ENCODE results near the gene ZNHIT3. TPM values are rescaled to one million over a fixed set of nuclear protein-coding genes. Genes with fewer than 3 reads are reported as not detected.

Gene ZNHIT3
- total and polyA plus RNA-seq, 2 donors (not counting 1 experiment from before 2014, with no cell fraction given), result 29.1 to 44.5 TPM

DNA sequence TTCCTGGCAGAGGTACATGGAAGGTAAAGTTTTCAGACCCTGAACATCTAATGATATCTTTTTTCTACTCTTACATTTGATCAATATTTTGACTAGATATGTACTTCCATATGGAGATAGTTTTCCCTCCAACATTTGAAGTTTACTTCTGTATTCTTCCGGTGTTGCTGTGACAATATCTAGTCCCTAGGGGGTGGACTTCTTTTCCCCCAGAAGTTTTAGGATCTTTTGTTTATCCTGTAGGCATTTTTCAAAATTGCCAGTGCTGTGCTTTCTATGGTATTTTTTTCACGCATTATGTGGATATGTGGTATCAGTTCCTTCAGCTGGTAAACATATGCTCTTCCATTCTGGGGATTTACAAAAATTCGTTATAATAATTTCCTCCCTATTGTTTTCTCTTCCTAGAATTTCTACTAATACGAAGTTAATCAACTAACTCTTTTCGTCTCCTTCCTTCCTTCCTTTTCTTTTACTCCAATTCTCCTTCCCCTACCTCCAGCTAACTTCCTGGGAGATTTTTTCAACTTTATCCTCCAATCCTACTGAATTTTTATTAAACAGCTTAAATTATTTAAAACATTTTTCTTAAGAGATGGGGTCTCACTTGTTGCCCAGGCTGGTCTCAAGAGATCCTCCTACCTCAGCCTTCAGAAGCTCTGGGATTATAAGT is 26.1 kb upstream of the ZNHIT3 start:
- H3K9me3 ChIP-seq (ENCODE audit: control insufficient read depth, insufficient read depth, low read depth, low read length), result no peaks in the 10 kb centered on the region
- no peaks in the 10 kb centered on the region for H3K27me3 ChIP-seq (ENCODE audit: control insufficient read depth, insufficient read depth, low read length)
- no peaks in the 10 kb centered on the region for H3K79me2 ChIP-seq (ENCODE audit: control insufficient read depth, insufficient read depth, low read length)
- H3K4me2 ChIP-seq (ENCODE audit: extremely low read depth, insufficient read depth, low read length), result no peak overlapping the region
- no peak overlapping the region for H2AFZ ChIP-seq (ENCODE audit: low read length)
- no peak overlapping the region for H3K27ac ChIP-seq (ENCODE audit: insufficient read depth, low read length)
- no peak overlapping the region for H3K9ac ChIP-seq (ENCODE audit: insufficient read depth, low read length)
- H4K20me1 ChIP-seq (ENCODE audit: control insufficient read depth, extremely low read depth, insufficient read depth, low read length), result no peaks in the 10 kb centered on the region
- DNase-seq (ENCODE audit: low read depth in 2 of 2), result no peak
- no peaks in the 10 kb centered on the region for H3K36me3 ChIP-seq (ENCODE audit: control insufficient read depth, insufficient read depth, low read length)
- no peaks in the 10 kb centered on the region for H3K4me1 ChIP-seq (ENCODE audit: control insufficient read depth, extremely low read depth, insufficient read depth, low read length)
- H3K4me3 ChIP-seq (replicated peaks in 1 of 4; ENCODE audit: control extremely low read depth in 1 of 4, insufficient read depth in 1 of 4, low read depth in 3 of 4, low read length in 4 of 4), result no peak overlapping the region
- no peak for TF ChIP-seq EZH2 (IDR thresholded peaks at IDR 0.05; ENCODE audit: low read length, missing control alignments)
- TF ChIP-seq, protein P1, sequence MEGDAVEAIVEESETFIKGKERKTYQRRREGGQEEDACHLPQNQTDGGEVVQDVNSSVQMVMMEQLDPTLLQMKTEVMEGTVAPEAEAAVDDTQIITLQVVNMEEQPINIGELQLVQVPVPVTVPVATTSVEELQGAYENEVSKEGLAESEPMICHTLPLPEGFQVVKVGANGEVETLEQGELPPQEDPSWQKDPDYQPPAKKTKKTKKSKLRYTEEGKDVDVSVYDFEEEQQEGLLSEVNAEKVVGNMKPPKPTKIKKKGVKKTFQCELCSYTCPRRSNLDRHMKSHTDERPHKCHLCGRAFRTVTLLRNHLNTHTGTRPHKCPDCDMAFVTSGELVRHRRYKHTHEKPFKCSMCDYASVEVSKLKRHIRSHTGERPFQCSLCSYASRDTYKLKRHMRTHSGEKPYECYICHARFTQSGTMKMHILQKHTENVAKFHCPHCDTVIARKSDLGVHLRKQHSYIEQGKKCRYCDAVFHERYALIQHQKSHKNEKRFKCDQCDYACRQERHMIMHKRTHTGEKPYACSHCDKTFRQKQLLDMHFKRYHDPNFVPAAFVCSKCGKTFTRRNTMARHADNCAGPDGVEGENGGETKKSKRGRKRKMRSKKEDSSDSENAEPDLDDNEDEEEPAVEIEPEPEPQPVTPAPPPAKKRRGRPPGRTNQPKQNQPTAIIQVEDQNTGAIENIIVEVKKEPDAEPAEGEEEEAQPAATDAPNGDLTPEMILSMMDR (conservative IDR thresholded peaks at IDR 0.05 in 1 of 2, IDR thresholded peaks at IDR 0.05 in 1 of 2; ENCODE audit: low read depth in 1 of 2, low read length in 2 of 2), result no peak

DNA sequence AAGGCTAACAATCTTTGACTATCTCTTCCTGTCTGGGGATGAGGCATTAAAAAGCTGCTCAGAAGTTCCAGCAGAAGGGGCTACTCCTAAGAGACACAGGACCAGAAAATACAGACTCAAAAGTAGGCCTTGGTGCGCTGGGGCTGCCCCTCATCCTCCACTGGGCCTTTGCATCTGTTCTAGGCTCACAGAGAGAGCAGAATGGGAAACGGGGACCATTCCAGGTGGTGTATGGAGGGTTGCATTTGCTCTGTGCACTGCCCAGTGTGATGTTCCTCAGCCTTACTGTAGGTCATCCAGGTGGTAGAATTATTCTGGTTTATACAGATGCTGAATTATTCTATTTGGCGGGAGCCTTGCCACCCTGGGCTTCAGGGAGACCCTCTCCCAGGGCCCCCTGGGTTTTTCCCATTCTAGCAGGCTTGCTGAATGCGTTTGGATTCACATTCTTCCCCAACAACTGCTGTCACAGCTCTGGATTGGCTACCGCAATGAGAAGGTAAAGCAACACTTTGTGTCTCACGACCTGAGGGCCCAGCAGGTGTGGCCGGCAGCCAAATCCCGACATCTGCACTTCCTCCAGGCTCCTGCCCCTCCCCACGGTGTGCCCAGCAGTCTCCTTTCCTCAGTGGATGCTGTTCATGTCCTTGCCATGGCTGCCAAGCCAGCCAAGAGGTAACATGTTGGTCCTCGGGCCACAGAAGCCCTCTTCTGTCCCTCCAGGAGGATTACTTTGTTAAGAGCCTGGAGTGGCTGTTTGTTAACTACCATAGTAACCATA is 25.0 kb upstream of the ZNHIT3 start:
- TF ChIP-seq EZH2 (IDR thresholded peaks at IDR 0.05; ENCODE audit: low read length, missing control alignments), result no peak
- TF ChIP-seq, protein P1 (conservative IDR thresholded peaks at IDR 0.05 in 1 of 2, IDR thresholded peaks at IDR 0.05 in 1 of 2; ENCODE audit: low read depth in 1 of 2, low read length in 2 of 2), result no peak
- DNase-seq (ENCODE audit: low read depth in 2 of 2), result no peak
- no peaks in the 10 kb centered on the region for H3K9me3 ChIP-seq (ENCODE audit: control insufficient read depth, insufficient read depth, low read depth, low read length)
- no peaks in the 10 kb centered on the region for H3K27me3 ChIP-seq (ENCODE audit: control insufficient read depth, insufficient read depth, low read length)
- no peaks in the 10 kb centered on the region for H3K4me1 ChIP-seq (ENCODE audit: control insufficient read depth, extremely low read depth, insufficient read depth, low read length)
- no peak overlapping the region for H3K27ac ChIP-seq (ENCODE audit: insufficient read depth, low read length)
- H3K4me2 ChIP-seq (ENCODE audit: extremely low read depth, insufficient read depth, low read length), result no peak overlapping the region
- no peaks in the 10 kb centered on the region for H3K79me2 ChIP-seq (ENCODE audit: control insufficient read depth, insufficient read depth, low read length)
- no peak overlapping the region for H3K9ac ChIP-seq (ENCODE audit: insufficient read depth, low read length)
- no peaks in the 10 kb centered on the region for H3K36me3 ChIP-seq (ENCODE audit: control insufficient read depth, insufficient read depth, low read length)
- no peak overlapping the region for H2AFZ ChIP-seq (ENCODE audit: low read length)
- H4K20me1 ChIP-seq (ENCODE audit: control insufficient read depth, extremely low read depth, insufficient read depth, low read length), result no peaks in the 10 kb centered on the region
- no peak overlapping the region for H3K4me3 ChIP-seq (replicated peaks in 1 of 4; ENCODE audit: control extremely low read depth in 1 of 4, insufficient read depth in 1 of 4, low read depth in 3 of 4, low read length in 4 of 4)

GRCh38 chr17:36463916-36464764 is 22.3 kb upstream of the ZNHIT3 start:
- Histone ChIP-seq H3K4me1 (ENCODE audit: control insufficient read depth, extremely low read depth, insufficient read depth, low read length) (no peaks in the 10 kb centered on the region), H3K4me3 (replicated peaks in 1 of 4; ENCODE audit: control extremely low read depth in 1 of 4, insufficient read depth in 1 of 4, low read depth in 3 of 4, low read length in 4 of 4) (no peak overlapping the region), H3K9me3 (ENCODE audit: control insufficient read depth, insufficient read depth, low read depth, low read length) (no peaks in the 10 kb centered on the region), H3K36me3 (ENCODE audit: control insufficient read depth, insufficient read depth, low read length) (no peaks in the 10 kb centered on the region), H3K27me3 (ENCODE audit: control insufficient read depth, insufficient read depth, low read length) (no peaks in the 10 kb centered on the region), H3K4me2 (ENCODE audit: extremely low read depth, insufficient read depth, low read length) (no peak overlapping the region), H3K79me2 (ENCODE audit: control insufficient read depth, insufficient read depth, low read length) (no peaks in the 10 kb centered on the region), H3K27ac (ENCODE audit: insufficient read depth, low read length) (no peak overlapping the region), H2AFZ (ENCODE audit: low read length) (no peak overlapping the region), H4K20me1 (ENCODE audit: control insufficient read depth, extremely low read depth, insufficient read depth, low read length) (no peaks in the 10 kb centered on the region), H3K9ac (ENCODE audit: insufficient read depth, low read length) (no peak overlapping the region)
- no peak for TF ChIP-seq EZH2 (IDR thresholded peaks at IDR 0.05; ENCODE audit: low read length, missing control alignments)
- TF ChIP-seq, protein P1 (conservative IDR thresholded peaks at IDR 0.05 in 1 of 2, IDR thresholded peaks at IDR 0.05 in 1 of 2; ENCODE audit: low read depth in 1 of 2, low read length in 2 of 2), result peak in 1 of 2 donors; percentile 10
- peak; percentile 63 to 75 for DNase-seq (ENCODE audit: low read depth in 2 of 2)

Data from fibroblast of lung (primary cell).